CD8-positive, alpha-beta memory T cell (primary cell): ENCODE data around the gene CRAT. TPM values are rescaled to one million over a fixed set of nuclear protein-coding genes. Genes with fewer than 3 reads are reported as not detected.
A peak's percentile ranks its signal among the peaks of the same experiment; 100 is the strongest.
"Not testable (repeated sequence)": the region's sequence is repeated elsewhere in the genome, so short reads cannot be mapped to it uniquely, and the experiment has no call there.

Experiments used
- CTCF ChIA-PET: fragments of 350-600 bp; sonication (Branson Sonifier 250); formaldehyde crosslinking; loops from one replicate; lab custom pipeline; 2021; ENCODE audit warnings: antibody characterized with exemption; lab: Charles Lee
- POLR2A ChIA-PET: fragments of 350-600 bp; sonication (Branson Sonifier 250); formaldehyde crosslinking; loops from one replicate; lab custom pipeline; 2021; ENCODE audit warnings: antibody characterized with exemption; lab: Charles Lee
- DNase-seq, 5 donors: peaks; one replicate each; pipeline versions ENCODE4 v3.0.0 to v3.0.0-alpha.2; 2020 to 2022; ENCODE audit warnings: mixed read lengths in 1 of 5
- H3K27ac ChIP-seq: one replicate; pipeline ENCODE4 v1.7.0; 2013; ENCODE audit warnings: low read depth, mild to moderate bottlenecking, low read length, moderate library complexity
- H3K27me3 ChIP-seq: 2 replicates; pipeline ENCODE4 v1.7.0; 2013; ENCODE audit warnings: low read length, mild to moderate bottlenecking; ENCODE audit not compliant: insufficient read depth, poor library complexity, severe bottlenecking
- H3K36me3 ChIP-seq: 2 replicates; pipeline ENCODE4 v1.7.0; 2013; ENCODE audit warnings: mild to moderate bottlenecking, low read length, moderate library complexity; ENCODE audit not compliant: insufficient read depth
- H3K4me1 ChIP-seq: 2 replicates; pipeline ENCODE4 v1.7.0; 2013; ENCODE audit warnings: mild to moderate bottlenecking, low read length, moderate library complexity; ENCODE audit not compliant: insufficient read depth
- H3K4me3 ChIP-seq: 2 replicates; pipeline ENCODE4 v1.7.0; 2013; ENCODE audit warnings: mild to moderate bottlenecking, low read length
- H3K9me3 ChIP-seq: 2 replicates; pipeline ENCODE4 v1.7.0; 2013; ENCODE audit warnings: mild to moderate bottlenecking, low read length
- H3K27ac Mint-ChIP-seq, 8 donors: one replicate each; pipeline ENCODE4 v1.8.0; 2020 to 2021; ENCODE audit warnings: mixed read lengths in 8 of 8, mild to moderate bottlenecking in 6 of 8, inconsistent platforms in 3 of 8, moderate library complexity in 3 of 8
- H3K27me3 Mint-ChIP-seq, 2 donors: one replicate each; pipeline ENCODE4 v1.8.0; 2020 to 2021; ENCODE audit warnings: mixed read lengths in 2 of 2, mild to moderate bottlenecking in 1 of 2, moderate library complexity in 1 of 2
- H3K36me3 Mint-ChIP-seq, 3 donors: one replicate each; pipeline ENCODE4 v1.8.0; 2020 to 2021; ENCODE audit warnings: mixed read lengths in 3 of 3, inconsistent platforms in 1 of 3, mild to moderate bottlenecking in 1 of 3
- H3K4me1 Mint-ChIP-seq, 3 donors: one replicate each; pipeline ENCODE4 v1.8.0; 2020 to 2021; ENCODE audit warnings: mixed read lengths in 3 of 3, inconsistent platforms in 1 of 3, mild to moderate bottlenecking in 1 of 3
- H3K4me3 Mint-ChIP-seq, 7 donors: one replicate each; pipeline ENCODE4 v1.8.0; 2020 to 2021; ENCODE audit warnings: mixed read lengths in 7 of 7, mild to moderate bottlenecking in 6 of 7, moderate library complexity in 4 of 7, inconsistent platforms in 2 of 7
- H3K9me3 Mint-ChIP-seq, 5 donors: one replicate each; pipeline ENCODE4 v1.8.0; 2020 to 2022; ENCODE audit warnings: mixed read lengths in 5 of 5, mild to moderate bottlenecking in 3 of 5, moderate library complexity in 2 of 5, inconsistent platforms in 1 of 5
- polyA plus RNA-seq: library from polyadenylated mRNA; unstranded; fragments of 300-500 nt; fragmentation: Illumina TruSeq; gene quantifications from one replicate; pipeline ENCODE4 v1.2.3, GENCODE V29; 2021
- total RNA-seq, 2 experiments: library from RNA; stranded (reverse); gene quantifications; one replicate each; pipeline ENCODE4 v1.2.3, GENCODE V29; 2021

CRAT gene
- total and polyA plus RNA-seq, 3 experiments from 2014 or later: 9.8 to 20.1 (median 10.0) TPM

GRCh38 chr9:129128689-129129088, 18.1 kb upstream of the CRAT start:
- H3K36me3 Mint-ChIP-seq: peaks cover 0 to 70% (median 17%) of the 10 kb centered on the region in 3 donors
- no peak overlapping the region for H3K4me3 Mint-ChIP-seq
- H3K4me1 ChIP-seq: peaks cover 5% of the 10 kb centered on the region
- DNase-seq: no peak
- H3K27ac ChIP-seq: no peak overlapping the region
- CTCF ChIA-PET: interaction anchor here (1.4 to 4.8 kb wide), 3 partner anchors 11 to 46 kb away, joined by 4 to 49 read pairs (median 39); no protein-coding TSS in a partner anchor
- peaks cover 23% of the 10 kb centered on the region for H3K36me3 ChIP-seq
- no peaks in the 10 kb centered on the region for H3K27me3 ChIP-seq
- no peak overlapping the region for H3K4me3 ChIP-seq
- no peaks in the 10 kb centered on the region for H3K9me3 Mint-ChIP-seq
- H3K27me3 Mint-ChIP-seq: no peaks in the 10 kb centered on the region
- peaks cover 6 to 7% (median 6%) of the 10 kb centered on the region in 3 donors for H3K4me1 Mint-ChIP-seq
- H3K27ac Mint-ChIP-seq: no peak overlapping the region
- H3K9me3 ChIP-seq: no peaks in the 10 kb centered on the region
- POLR2A ChIA-PET: interaction anchor here (0.6 kb wide), 1 partner anchor 1016 kb away, joined by 3 read pairs; no protein-coding TSS in a partner anchor

- peaks cover 0 to 76% (median 14%) of the 10 kb centered on the region in 3 donors for H3K36me3 Mint-ChIP-seq
- Histone ChIP-seq H3K27ac (no peak overlapping the region), H3K27me3 (no peaks in the 10 kb centered on the region), H3K36me3 (peaks cover 21% of the 10 kb centered on the region), H3K9me3 (no peaks in the 10 kb centered on the region), H3K4me3 (no peak overlapping the region), H3K4me1 (peaks cover 5% of the 10 kb centered on the region)
- CTCF ChIA-PET: interaction anchor here (0.9 to 1.6 kb wide), 2 partner anchors 10 to 47 kb away, joined by 3 to 5 read pairs; no protein-coding TSS in a partner anchor
- H3K4me3 Mint-ChIP-seq: no peak overlapping the region
- DNase-seq: no peak
- POLR2A ChIA-PET: no interaction called here
- no peaks in the 10 kb centered on the region for H3K27me3 Mint-ChIP-seq
- H3K27ac Mint-ChIP-seq: no peak overlapping the region
- peaks cover 5 to 7% (median 6%) of the 10 kb centered on the region in 3 donors for H3K4me1 Mint-ChIP-seq
- no peaks in the 10 kb centered on the region for H3K9me3 Mint-ChIP-seq
Measured at GRCh38 chr9:129126749-129127618, 16.4 kb upstream of the CRAT start.

- Histone ChIP-seq H3K27ac (no peak overlapping the region), H3K27me3 (no peaks in the 10 kb centered on the region), H3K4me1 (no peaks in the 10 kb centered on the region), H3K36me3 (peaks cover 25% of the 10 kb centered on the region), H3K4me3 (no peak overlapping the region), H3K9me3 (no peaks in the 10 kb centered on the region)
- Mint-ChIP-seq H3K36me3 (peaks cover 0 to 76% (median 18%) of the 10 kb centered on the region in 3 donors), H3K4me3 (no peak overlapping the region), H3K9me3 (no peaks in the 10 kb centered on the region), H3K27ac (no peak overlapping the region), H3K4me1 (peaks cover 0 to 4% (median 0%) of the 10 kb centered on the region in 3 donors), H3K27me3 (no peaks in the 10 kb centered on the region)
- ChIA-PET POLR2A (no interaction called here), CTCF (interaction anchor here (1.2 to 2.1 kb wide), 2 partner anchors 14 to 17 kb away, joined by 5 to 14 read pairs; no protein-coding TSS in a partner anchor)
- DNase-seq: no peak
Measured at GRCh38 chr9:129125478-129125877, 14.9 kb upstream of the CRAT start.

DNA sequence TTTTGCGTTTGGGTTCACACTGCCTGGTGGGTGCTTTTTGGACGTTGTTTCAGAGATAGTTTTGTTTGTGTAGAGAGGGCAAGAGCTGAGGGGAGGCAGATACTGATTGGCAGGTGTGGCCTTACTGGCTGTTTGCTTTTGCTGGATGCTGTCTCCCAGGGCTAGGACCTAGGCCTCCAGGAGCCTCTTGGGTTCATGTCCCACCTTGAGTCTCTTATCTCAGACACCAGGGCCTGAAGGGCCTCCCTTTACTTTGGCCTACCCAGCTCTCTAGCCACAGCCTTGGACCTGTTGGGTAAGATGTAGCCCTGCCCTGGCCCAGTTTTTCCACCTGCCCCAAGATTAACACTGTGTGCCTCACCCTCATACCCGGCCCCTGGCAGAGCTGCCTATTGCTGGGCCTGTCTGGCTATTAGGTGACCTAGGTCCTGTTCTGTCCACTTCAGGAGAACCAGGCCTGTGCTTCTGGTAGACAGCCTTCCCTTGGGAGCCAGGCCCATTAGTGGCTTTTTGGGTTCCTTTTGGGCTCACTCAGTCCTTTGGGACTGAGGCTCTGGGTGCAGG, 14.0 kb upstream of the CRAT start:
- H3K9me3 Mint-ChIP-seq: no peaks in the 10 kb centered on the region
- Histone ChIP-seq H3K27ac (no peak overlapping the region), H3K36me3 (peaks cover 24% of the 10 kb centered on the region), H3K9me3 (no peaks in the 10 kb centered on the region), H3K4me3 (no peak overlapping the region), H3K4me1 (no peaks in the 10 kb centered on the region), H3K27me3 (no peaks in the 10 kb centered on the region)
- peak overlapping the region in 1 of 8 donors; percentile 67 for H3K27ac Mint-ChIP-seq
- peaks cover 0 to 4% (median 2%) of the 10 kb centered on the region in 3 donors for H3K4me1 Mint-ChIP-seq
- no peak for DNase-seq
- POLR2A ChIA-PET: no interaction called here
- H3K36me3 Mint-ChIP-seq: peaks cover 0 to 74% (median 18%) of the 10 kb centered on the region in 3 donors
- no peak overlapping the region for H3K4me3 Mint-ChIP-seq
- no peaks in the 10 kb centered on the region for H3K27me3 Mint-ChIP-seq
- CTCF ChIA-PET: interaction anchor here (1.2 to 2.1 kb wide), 2 partner anchors 12 to 15 kb away, joined by 4 to 14 read pairs; no protein-coding TSS in a partner anchor

GRCh38 chr9:129122976-129123375, 12.4 kb upstream of the CRAT start:
- CTCF ChIA-PET: interaction anchor here (0.9 to 7.3 kb wide), 4 partner anchors 8 to 501 kb away, joined by 3 to 33 read pairs (median 4); no protein-coding TSS in a partner anchor
- H3K4me3 ChIP-seq, H3K4me1 ChIP-seq, H3K9me3 ChIP-seq, POLR2A ChIA-PET, H3K27ac Mint-ChIP-seq, H3K4me1 Mint-ChIP-seq, H3K27me3 Mint-ChIP-seq, H3K27ac ChIP-seq, H3K9me3 Mint-ChIP-seq, H3K4me3 Mint-ChIP-seq, H3K27me3 ChIP-seq, DNase-seq: not testable (repeated sequence)
- H3K36me3 ChIP-seq: peaks cover 24% of the 10 kb centered on the region
- H3K36me3 Mint-ChIP-seq: peaks cover 0 to 64% (median 14%) of the 10 kb centered on the region in 3 donors

- CTCF ChIA-PET: interaction anchor here (1.3 to 7.3 kb wide), 2 partner anchors 9 to 502 kb away, joined by 3 to 33 read pairs; no protein-coding TSS in a partner anchor
- H3K27ac Mint-ChIP-seq: no peak overlapping the region
- H3K9me3 Mint-ChIP-seq: no peaks in the 10 kb centered on the region
- no peak for DNase-seq
- POLR2A ChIA-PET: no interaction called here
- H3K27ac ChIP-seq: no peak overlapping the region
- H3K9me3 ChIP-seq: no peaks in the 10 kb centered on the region
- no peaks in the 10 kb centered on the region for H3K27me3 ChIP-seq
- H3K36me3 Mint-ChIP-seq: peaks cover 0 to 56% (median 11%) of the 10 kb centered on the region in 3 donors
- no peaks in the 10 kb centered on the region for H3K4me1 ChIP-seq
- H3K4me1 Mint-ChIP-seq: peaks cover 0 to 4% (median 3%) of the 10 kb centered on the region in 3 donors
- peaks cover 16% of the 10 kb centered on the region for H3K36me3 ChIP-seq
- no peak overlapping the region for H3K4me3 Mint-ChIP-seq
- H3K27me3 Mint-ChIP-seq: no peaks in the 10 kb centered on the region
- no peak overlapping the region for H3K4me3 ChIP-seq
Measured at GRCh38 chr9:129122133-129122532, 11.5 kb upstream of the CRAT start.

DNA sequence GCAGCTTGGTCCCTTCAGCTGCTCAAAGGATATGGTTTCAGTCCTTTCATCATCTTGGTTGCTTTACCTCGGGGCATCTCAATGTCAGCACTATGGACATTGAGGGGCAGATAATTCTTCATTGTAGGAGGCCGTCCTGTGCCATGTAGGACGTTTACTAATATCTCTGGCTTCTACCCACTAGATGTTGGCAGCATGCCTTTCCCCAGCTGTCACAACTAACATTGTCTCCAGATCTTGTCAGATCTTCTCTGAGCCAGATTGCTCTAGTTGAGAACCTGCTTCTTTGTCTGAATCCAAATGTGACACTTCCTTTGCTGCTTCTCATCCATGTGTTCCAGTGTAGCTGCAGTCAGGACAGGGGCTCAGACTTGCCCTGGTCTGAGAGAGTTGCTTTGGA, 10.9 kb upstream of the CRAT start:
- Mint-ChIP-seq H3K27me3 (no peaks in the 10 kb centered on the region), H3K36me3 (peaks cover 0 to 50% (median 11%) of the 10 kb centered on the region in 3 donors), H3K4me1 (peaks cover 0 to 4% (median 3%) of the 10 kb centered on the region in 3 donors), H3K4me3 (no peak overlapping the region), H3K27ac (peak overlapping the region in 2 of 8 donors; percentile 40 to 57), H3K9me3 (no peaks in the 10 kb centered on the region)
- POLR2A ChIA-PET: no interaction called here
- H3K4me3 ChIP-seq: no peak overlapping the region
- H3K9me3 ChIP-seq: no peaks in the 10 kb centered on the region
- CTCF ChIA-PET: interaction anchor here (7.3 kb wide), 1 partner anchor 10 kb away, joined by 33 read pairs; no protein-coding TSS in a partner anchor
- H3K27ac ChIP-seq: no peak overlapping the region
- H3K27me3 ChIP-seq: no peaks in the 10 kb centered on the region
- no peaks in the 10 kb centered on the region for H3K4me1 ChIP-seq
- DNase-seq: no peak
- H3K36me3 ChIP-seq: peaks cover 16% of the 10 kb centered on the region
